SU-DHL-6 (cell line): ENCODE data around the gene POFUT2.

Experiments used
- H2AFZ ChIP-seq: fragments of 200-600 bp; sonication (generic); 2 replicates; pipeline ENCODE4 v1.6.1; 2014; ENCODE audit warnings: low read depth, mild to moderate bottlenecking, moderate library complexity, mixed read lengths, antibody characterized with exemption, low read length; ENCODE audit not compliant: severe bottlenecking
- H3F3A ChIP-seq: fragments of 200-600 bp; shearing (Covaris generic); 2 replicates; pipeline ENCODE4 v1.6.0; 2016; ENCODE audit warnings: antibody characterized with exemption, mild to moderate bottlenecking; ENCODE audit not compliant: insufficient read depth
- H3K27ac ChIP-seq: fragments of 200-600 bp; sonication (generic); 2 replicates; pipeline ENCODE4 v1.5.1; 2016; ENCODE audit warnings: low read depth, mild to moderate bottlenecking, low read length, moderate library complexity, mixed read lengths
- H3K27me3 ChIP-seq: fragments of 200-600 bp; sonication (generic), shearing (Covaris generic); 2 replicates; pipeline ENCODE4 v1.6.0; 2014; ENCODE audit warnings: mild to moderate bottlenecking, low read length
- H3K36me3 ChIP-seq: fragments of 200-600 bp; sonication (generic); 2 replicates; pipeline ENCODE4 v1.6.1; 2014; ENCODE audit warnings: mild to moderate bottlenecking, low read length, mixed read lengths
- H3K4me2 ChIP-seq: fragments of 300-600, 200-600 bp; shearing (Covaris generic), sonication (generic); 2 replicates; pipeline ENCODE4 v1.6.0; 2014; ENCODE audit warnings: low read length, low read depth, mild to moderate bottlenecking; ENCODE audit not compliant: poor library complexity, severe bottlenecking
- H3K4me3 ChIP-seq: fragments of 200-600 bp; sonication (generic); 2 replicates; pipeline ENCODE4 v1.5.1; 2014; ENCODE audit warnings: antibody characterized with exemption, low read length, mild to moderate bottlenecking, mixed read lengths; ENCODE audit not compliant: insufficient read depth, poor library complexity, severe bottlenecking
- H3K79me2 ChIP-seq: fragments of 200-600 bp; sonication (generic); 2 replicates; pipeline ENCODE4 v1.6.1; 2014; ENCODE audit warnings: mild to moderate bottlenecking, low read length, moderate library complexity; ENCODE audit not compliant: insufficient read depth
- H3K9ac ChIP-seq: fragments of 200-600 bp; sonication (generic); 2 replicates; pipeline ENCODE4 v1.7.0; 2014; ENCODE audit warnings: mild to moderate bottlenecking, low read length
- H3K9me2 ChIP-seq: fragments of 200-600 bp; sonication (generic); replicated peaks from 2 replicates; pipeline ENCODE4 v1.6.1; 2014; ENCODE audit warnings: low read length; ENCODE audit not compliant: insufficient read depth
- H3K9me3 ChIP-seq: fragments of 200-600 bp; sonication (generic); 2 replicates; pipeline ENCODE4 v1.6.1; 2014; ENCODE audit warnings: low read length, mixed read lengths; ENCODE audit not compliant: insufficient read depth
- H4K20me1 ChIP-seq: fragments of 200-600 bp; sonication (generic); 2 replicates; pipeline ENCODE4 v1.6.1; 2014; ENCODE audit warnings: low read depth, mild to moderate bottlenecking, antibody characterized with exemption, low read length, moderate library complexity, mixed read lengths
- CTCF ChIP-seq: fragments of 200-600 bp; sonication (generic); IDR thresholded peaks from one replicate; pipeline ENCODE4 v1.5.1; 2017; ENCODE audit warnings: antibody characterized with exemption, mild to moderate bottlenecking, low read length, moderate library complexity; ENCODE audit not compliant: insufficient read depth, poor library complexity, severe bottlenecking
- EZH2phosphoT487 ChIP-seq: fragments of 200-600 bp; sonication (generic), shearing (Covaris generic); conservative IDR thresholded peaks from 2 replicates; pipeline ENCODE4 v1.6.1; 2018; ENCODE audit warnings: mild to moderate bottlenecking, antibody characterized with exemption, low read length, moderate library complexity, mixed read lengths

POFUT2 gene

DNA sequence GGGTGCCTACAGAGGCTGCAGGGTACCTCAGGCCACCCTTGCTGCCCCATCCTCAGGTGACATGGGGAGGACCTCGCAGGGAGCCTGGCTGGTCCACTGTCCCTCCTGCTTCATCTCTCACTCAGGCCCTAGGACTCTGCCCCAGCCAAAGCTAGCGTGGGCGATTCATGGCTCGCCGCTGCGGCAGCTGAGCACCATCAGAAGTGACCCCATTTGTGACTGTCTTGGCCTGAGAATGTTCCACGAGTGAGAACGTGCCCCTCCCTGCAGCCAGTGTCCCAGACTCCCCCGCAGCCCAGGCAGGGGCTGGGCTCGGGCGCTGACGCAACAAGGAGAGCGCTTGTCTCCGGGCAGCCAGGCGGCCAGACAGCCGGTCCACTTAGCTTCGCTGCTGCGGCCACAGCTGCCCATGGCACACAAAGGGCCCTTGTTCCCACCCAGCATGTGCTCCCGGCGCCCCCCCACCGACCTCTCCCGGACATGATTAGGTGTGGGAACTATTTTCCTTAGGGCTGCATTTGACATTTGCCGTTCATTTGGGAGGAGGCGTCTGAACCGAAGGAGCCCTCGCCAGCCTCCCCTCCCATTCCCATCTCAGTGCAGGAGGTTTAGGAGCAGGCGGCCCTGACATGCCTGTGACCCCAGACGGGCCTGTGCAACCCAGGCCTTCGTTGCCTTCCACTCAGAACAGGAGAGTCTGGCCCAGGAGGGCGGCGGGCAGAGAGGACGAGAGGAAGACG, 19.3 kb upstream of the POFUT2 start:
- H3K9me2 ChIP-seq, result no peaks in the 10 kb centered on the region
- no peak overlapping the region for H3K9ac ChIP-seq
- H4K20me1 ChIP-seq, result no peaks in the 10 kb centered on the region
- no peaks in the 10 kb centered on the region for H3K79me2 ChIP-seq
- H3K36me3 ChIP-seq, result no peaks in the 10 kb centered on the region
- no peak overlapping the region for H3K4me2 ChIP-seq
- H2AFZ ChIP-seq, result no peak overlapping the region
- no peaks in the 10 kb centered on the region for H3K9me3 ChIP-seq
- H3K27me3 ChIP-seq, result no peaks in the 10 kb centered on the region
- TF ChIP-seq CTCF (no peak), EZH2phosphoT487 (no peak)
- no peak overlapping the region for H3K27ac ChIP-seq
- no peaks in the 10 kb centered on the region for H3F3A ChIP-seq
- no peak overlapping the region for H3K4me3 ChIP-seq

DNA sequence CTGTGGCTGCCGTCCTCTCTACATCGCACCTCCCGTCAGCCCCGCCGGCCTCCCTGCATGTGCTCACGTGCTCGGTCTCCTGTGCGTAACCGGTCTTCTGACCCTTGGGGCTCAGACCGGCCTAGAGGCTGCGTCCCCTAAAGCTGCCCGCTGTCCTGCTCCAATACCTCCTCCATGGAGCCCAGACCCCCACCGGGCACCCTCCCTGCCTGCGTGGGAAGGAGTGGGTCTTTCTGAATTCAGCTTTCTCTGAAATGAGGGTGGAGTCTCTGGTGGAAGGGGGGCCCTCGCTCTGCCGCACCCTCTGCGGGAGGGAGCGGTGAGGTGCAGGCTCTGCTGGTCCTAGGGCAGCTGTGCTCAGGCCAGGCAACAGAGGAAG, 18.7 kb upstream of the POFUT2 start:
- H3K27ac ChIP-seq, result no peak overlapping the region
- no peak overlapping the region for H3K4me2 ChIP-seq
- no peak overlapping the region for H2AFZ ChIP-seq
- no peaks in the 10 kb centered on the region for H3K27me3 ChIP-seq
- H4K20me1 ChIP-seq, result no peaks in the 10 kb centered on the region
- no peaks in the 10 kb centered on the region for H3K9me2 ChIP-seq
- no peaks in the 10 kb centered on the region for H3K36me3 ChIP-seq
- H3K9me3 ChIP-seq, result no peaks in the 10 kb centered on the region
- TF ChIP-seq CTCF (no peak), EZH2phosphoT487 (no peak)
- H3K4me3 ChIP-seq, result no peak overlapping the region
- no peaks in the 10 kb centered on the region for H3K79me2 ChIP-seq
- no peaks in the 10 kb centered on the region for H3F3A ChIP-seq
- no peak overlapping the region for H3K9ac ChIP-seq

DNA sequence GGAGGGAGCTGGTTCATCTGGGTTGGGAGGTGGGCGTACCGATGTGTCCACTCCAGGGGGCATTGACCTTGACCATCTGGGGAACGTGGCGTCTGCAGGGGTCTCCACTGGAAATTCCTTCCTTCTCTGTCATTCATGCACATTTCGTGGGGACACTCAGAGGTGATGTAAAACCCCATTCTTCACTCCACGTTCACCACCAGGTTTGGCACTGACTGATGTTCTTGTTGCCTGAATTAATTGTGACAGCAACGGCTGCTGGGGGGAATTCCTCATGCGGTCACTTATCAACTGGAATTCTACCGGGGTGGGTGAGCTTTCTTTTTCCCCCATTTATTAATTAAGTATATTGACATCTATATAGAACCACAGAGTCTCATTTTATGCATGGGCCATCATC, 18.1 kb upstream of the POFUT2 start:
- Histone ChIP-seq H3K79me2 (no peaks in the 10 kb centered on the region), H3K9ac (no peak overlapping the region), H3K9me2 (no peaks in the 10 kb centered on the region), H4K20me1 (no peaks in the 10 kb centered on the region), H2AFZ (no peak overlapping the region), H3F3A (no peaks in the 10 kb centered on the region), H3K4me2 (no peak overlapping the region), H3K27ac (no peak overlapping the region), H3K9me3 (no peaks in the 10 kb centered on the region), H3K27me3 (no peaks in the 10 kb centered on the region), H3K4me3 (no peak overlapping the region), H3K36me3 (no peaks in the 10 kb centered on the region)
- TF ChIP-seq CTCF, result no peak
- no peak for TF ChIP-seq EZH2phosphoT487
